Stromal cell of bone marrow (primary cell): Measurements from ENCODE around the gene RANBP9.
A peak's percentile ranks its signal among the peaks of the same experiment; 100 is the strongest.

ENCODE experiments used
- DNase-seq: peaks from one replicate; pipeline ENCODE4 v3.0.0-alpha.2; 2012; ENCODE audit warnings: low read depth

Gene RANBP9

GRCh38 chr6:13710552-13711323 lies 897 bp downstream of the RANBP9 start:
- DNase-seq: no peak

- no peak for DNase-seq
These were observed 1.7 kb downstream of the RANBP9 start for GRCh38 chr6:13709689-13710551.

- no peak for DNase-seq
These were observed 2.9 kb downstream of the RANBP9 start for GRCh38 chr6:13708736-13709135.

- no peak for DNase-seq
These were observed 8.1 kb downstream of the RANBP9 start for GRCh38 chr6:13703496-13703895.

GRCh38 chr6:13702809-13703302 lies 8.8 kb downstream of the RANBP9 start:
- no peak for DNase-seq

GRCh38 chr6:13700232-13700631 lies 11.4 kb downstream of the RANBP9 start:
- no peak for DNase-seq

GRCh38 chr6:13698715-13699114 lies 12.9 kb downstream of the RANBP9 start:
- DNase-seq: no peak

- no peak for DNase-seq
These were observed 13.8 kb downstream of the RANBP9 start for GRCh38 chr6:13697857-13698256.

- DNase-seq: peak; percentile 70
These were observed 15.4 kb downstream of the RANBP9 start for GRCh38 chr6:13696226-13696625.

- no peak for DNase-seq
These were observed 16.4 kb downstream of the RANBP9 start for GRCh38 chr6:13695252-13695651.

GRCh38 chr6:13694562-13694961 lies 17.1 kb downstream of the RANBP9 start:
- no peak for DNase-seq

GRCh38 chr6:13689511-13690256 lies 22.0 kb downstream of the RANBP9 start:
- no peak for DNase-seq

- DNase-seq: no peak
These were observed 22.9 kb downstream of the RANBP9 start for GRCh38 chr6:13688692-13689196.

GRCh38 chr6:13687917-13688351 lies 23.7 kb downstream of the RANBP9 start:
- no peak for DNase-seq

- DNase-seq: no peak
These were observed 26.8 kb downstream of the RANBP9 start for GRCh38 chr6:13684855-13685254.

- no peak for DNase-seq
These were observed 28.6 kb downstream of the RANBP9 start for GRCh38 chr6:13683038-13683437.

- DNase-seq: no peak
These were observed 29.3 kb downstream of the RANBP9 start for GRCh38 chr6:13682346-13682745.

GRCh38 chr6:13681305-13682061 lies 30.2 kb downstream of the RANBP9 start:
- no peak for DNase-seq

- no peak for DNase-seq
These were observed 31.1 kb downstream of the RANBP9 start for GRCh38 chr6:13680448-13680968.

- no peak for DNase-seq
These were observed 31.6 kb downstream of the RANBP9 start for GRCh38 chr6:13679996-13680395.
